ENCODE results near the gene SLC17A4. TPM values are rescaled to one million over a fixed set of nuclear protein-coding genes. Genes with fewer than 3 reads are reported as not detected.

The SLC17A4 gene
- total RNA-seq, 1 donor from 2014 or later: not detected

DNA sequence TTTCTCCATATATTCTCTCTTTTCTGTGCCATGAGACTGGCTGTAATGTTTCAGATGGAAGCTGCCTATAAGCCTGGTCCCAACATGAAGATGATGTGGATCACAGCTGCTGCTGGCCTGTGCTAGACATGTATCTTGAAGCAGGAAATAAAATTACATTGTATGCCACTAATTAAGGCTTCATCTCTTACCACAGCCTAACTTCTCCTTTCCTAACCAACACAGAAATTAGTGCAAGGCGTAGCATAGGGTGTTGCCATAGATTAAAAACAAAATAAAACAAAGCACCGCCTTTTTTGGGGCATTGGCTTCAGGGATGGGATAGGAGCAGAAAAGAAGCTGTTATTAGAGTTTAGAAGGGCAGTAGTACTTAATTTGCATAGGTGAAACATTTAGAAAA, 4.7 kb upstream of the SLC17A4 start:
- DNase-seq (ENCODE audit: low read depth, low spot score): no peak

GRCh38 chr6:25750906-25751305, 3.6 kb upstream of the SLC17A4 start:
- DNase-seq (ENCODE audit: low read depth, low spot score): no peak

DNA sequence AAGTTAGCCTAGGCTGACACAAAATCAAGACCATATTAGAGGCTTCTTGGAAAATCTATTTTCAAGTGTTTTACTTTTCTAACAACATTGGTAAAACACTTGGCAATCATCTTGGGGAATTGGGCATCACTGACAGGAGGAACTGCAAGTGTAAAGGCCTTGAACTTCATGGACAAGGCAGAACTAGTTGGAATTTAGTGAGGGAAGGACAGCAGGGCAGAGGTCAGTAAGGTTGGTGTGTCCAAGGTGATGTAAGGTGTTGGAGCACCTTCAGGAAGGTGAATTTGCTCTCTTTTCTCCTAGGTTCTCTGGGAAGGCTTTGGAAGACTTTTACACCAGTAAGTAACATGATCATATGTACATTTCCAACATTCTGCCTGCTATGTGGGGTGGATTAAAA, 1.5 kb upstream of the SLC17A4 start:
- DNase-seq (ENCODE audit: low read depth, low spot score): no peak

DNA sequence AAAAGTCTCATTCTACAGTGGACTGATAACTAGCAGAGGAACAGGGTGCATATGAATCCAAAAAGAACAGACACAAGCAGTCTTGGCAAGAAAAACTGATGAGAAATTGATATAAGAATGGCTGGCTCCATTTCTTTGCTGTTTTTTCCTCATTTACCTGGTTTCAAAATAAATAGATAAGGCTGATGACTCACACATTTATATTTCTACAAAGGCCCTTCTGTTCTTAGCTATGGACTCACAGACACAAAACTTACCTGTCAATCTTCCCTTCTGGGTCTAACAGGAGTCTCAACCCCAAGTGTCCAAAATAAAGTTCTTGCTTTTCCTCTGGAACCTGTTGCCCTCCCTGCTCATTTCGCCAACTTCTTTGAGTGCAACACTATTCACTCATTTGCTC, 941 bp downstream of the SLC17A4 start:
- DNase-seq (ENCODE audit: low read depth, low spot score): no peak

DNA sequence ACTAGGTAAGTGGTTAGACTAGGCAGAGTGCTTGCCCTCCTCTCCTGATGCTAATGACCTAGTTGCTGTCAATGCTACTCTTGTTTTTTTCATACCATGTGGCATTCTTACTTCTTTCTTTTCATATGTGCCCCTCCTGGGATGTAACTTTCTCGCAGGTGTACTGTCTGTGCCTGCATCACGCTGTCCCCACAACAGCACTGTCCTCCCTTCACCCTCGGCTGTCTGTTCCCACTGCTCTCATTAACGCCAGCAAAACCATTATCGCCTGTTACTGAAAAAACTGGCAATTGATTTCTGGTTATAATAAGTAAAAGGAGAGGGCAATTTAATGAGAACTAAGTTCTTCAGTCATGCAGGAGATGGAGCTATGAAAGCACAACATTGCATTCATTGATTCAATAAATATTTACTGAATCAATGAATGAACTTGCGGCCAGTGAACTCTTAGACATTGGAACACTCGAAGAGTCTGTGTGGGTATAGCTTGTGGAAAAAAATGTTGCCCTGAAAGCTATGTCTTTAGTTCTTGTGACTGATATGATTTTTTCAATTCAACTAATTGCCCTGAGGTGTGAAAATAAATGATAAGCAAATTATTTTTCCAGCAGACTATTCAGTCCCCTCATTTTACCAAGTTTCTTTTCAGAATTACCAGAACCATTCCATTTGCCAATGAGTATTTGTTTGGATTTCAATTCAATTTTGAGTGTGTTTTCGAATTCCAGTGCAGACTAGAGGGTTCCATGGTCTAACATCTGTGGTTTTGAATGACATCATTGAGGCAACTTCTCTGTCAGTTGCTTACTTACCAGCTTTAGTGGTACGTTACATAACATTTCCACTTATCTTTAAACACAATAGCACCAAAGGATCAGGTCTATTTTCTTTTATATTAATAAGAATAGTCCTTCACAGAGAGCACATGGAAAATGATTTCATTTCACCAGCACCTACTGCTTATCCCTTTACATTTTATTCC, 2.1 kb downstream of the SLC17A4 start:
- no peak for DNase-seq (ENCODE audit: low read depth, low spot score)

GRCh38 chr6:25757936-25758642, 3.5 kb downstream of the SLC17A4 start:
- DNase-seq (ENCODE audit: low read depth, low spot score): no peak

DNA sequence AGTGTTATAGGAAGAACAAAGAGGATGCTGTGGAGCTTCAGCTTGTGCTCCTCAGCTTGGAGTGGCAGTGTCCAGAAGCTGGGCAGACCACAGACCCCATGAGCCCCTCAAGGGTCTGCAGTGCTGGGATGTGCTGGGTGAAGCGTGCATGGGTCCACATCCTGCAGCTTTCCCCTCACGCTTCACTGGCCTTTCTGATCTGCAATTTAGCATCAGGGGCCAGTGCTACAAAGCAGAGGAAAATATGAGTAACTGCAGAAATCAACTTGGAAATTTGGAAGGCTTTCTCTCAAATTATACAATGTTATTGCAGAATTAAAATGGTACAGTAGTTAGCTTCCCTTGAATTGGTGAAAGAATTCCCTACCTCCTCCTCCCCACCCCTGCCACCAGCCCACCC, 10.1 kb downstream of the SLC17A4 start:
- DNase-seq (ENCODE audit: low read depth, low spot score): no peak

DNA sequence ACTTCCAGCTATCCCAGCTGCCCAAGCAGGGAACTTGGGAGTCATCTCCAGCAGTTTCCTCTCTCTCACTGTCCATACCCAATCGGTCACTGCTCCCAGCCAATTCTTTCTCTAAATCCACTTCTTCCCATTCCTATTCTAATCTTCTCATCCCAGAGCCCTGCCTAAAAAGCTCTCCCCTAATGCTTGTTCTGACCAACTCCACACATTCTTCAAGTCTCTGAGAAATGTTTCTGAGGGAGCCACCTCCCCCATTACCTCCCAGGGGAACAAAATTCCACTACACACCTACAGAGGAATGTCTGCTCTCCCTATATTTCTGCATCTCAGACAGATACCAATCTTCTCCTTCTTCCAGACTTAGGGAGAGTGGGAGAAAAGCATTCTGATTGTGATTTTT, 14.0 kb downstream of the SLC17A4 start:
- DNase-seq (ENCODE audit: low read depth, low spot score): no peak

GRCh38 chr6:25769983-25770382, 15.4 kb downstream of the SLC17A4 start:
- no peak for DNase-seq (ENCODE audit: low read depth, low spot score)

GRCh38 chr6:25774120-25774715, 19.7 kb downstream of the SLC17A4 start:
- no peak for DNase-seq (ENCODE audit: low read depth, low spot score)

GRCh38 chr6:25777031-25777430, 22.5 kb downstream of the SLC17A4 start:
- DNase-seq (ENCODE audit: low read depth, low spot score): no peak

GRCh38 chr6:25777856-25778649, 23.5 kb downstream of the SLC17A4 start:
- DNase-seq (ENCODE audit: low read depth, low spot score): no peak

DNA sequence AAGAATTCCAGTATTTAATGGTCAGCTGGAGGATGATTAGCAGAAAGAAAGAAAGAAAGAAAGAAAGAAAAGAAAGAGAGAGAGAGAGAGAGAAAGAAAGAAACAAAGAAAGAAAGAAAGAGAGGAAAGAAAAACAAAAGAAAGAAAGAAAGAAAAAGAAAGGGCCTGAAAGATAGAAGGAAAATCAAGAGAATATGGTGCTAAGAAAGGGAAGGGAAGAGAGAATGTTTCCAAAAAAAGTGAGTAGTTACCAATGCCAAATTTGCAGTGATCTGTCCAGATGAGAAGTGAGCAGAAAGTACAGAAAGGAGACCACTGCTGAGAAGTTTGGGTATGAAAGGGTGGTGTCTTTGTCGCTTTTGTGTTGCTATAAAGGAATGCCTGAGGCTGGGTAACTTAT, 26.6 kb downstream of the SLC17A4 start:
- no peak for DNase-seq (ENCODE audit: low read depth, low spot score)

GRCh38 chr6:25787428-25787827, 32.9 kb downstream of the SLC17A4 start:
- DNase-seq (ENCODE audit: low read depth, low spot score): no peak

GRCh38 chr6:25788305-25788922, 33.9 kb downstream of the SLC17A4 start:
- DNase-seq (ENCODE audit: low read depth, low spot score): peak; percentile 20

DNA sequence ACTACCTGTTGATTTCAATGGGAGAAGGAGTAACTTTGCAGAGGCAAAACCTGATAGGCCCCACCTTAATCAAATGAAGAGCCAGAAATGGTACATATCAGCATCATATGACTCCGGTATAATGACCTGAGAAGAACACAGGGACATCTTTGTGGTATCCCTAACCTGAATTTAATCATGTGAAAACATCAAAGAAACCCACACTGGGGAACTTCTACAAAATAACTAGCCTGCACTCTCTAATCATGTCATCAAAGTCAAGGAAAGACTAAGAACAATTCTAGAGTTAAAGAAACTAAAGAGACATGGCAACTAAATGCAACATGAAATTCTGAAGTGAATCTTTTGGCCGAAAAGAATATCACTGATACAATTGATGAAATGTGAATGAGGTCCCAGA, 34.9 kb downstream of the SLC17A4 start:
- DNase-seq (ENCODE audit: low read depth, low spot score): no peak

- no peak for DNase-seq (ENCODE audit: low read depth, low spot score)
Observed at GRCh38 chr6:25792016-25792415, 37.5 kb downstream of the SLC17A4 start.

DNA sequence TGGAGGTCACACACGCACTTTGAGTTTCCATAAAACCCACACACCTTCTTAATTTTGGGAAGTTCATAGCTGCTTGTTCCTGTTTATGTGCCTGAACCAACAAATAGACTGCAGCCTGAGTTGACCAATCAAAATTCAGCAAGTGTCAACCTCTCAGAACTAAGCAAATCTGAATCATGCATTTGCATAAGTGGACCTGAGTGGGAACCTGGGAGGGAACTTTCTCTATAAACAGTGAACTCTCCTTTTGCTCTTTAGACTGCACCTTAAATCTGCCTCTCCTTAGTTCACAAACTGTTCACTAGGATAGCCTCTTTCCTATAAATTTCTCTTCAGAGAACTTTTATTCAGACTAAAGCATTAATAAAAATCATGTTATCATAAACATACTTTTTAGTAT, 39.4 kb downstream of the SLC17A4 start:
- no peak for DNase-seq (ENCODE audit: low read depth, low spot score)

GRCh38 chr6:25794784-25795183, 40.2 kb downstream of the SLC17A4 start:
- DNase-seq (ENCODE audit: low read depth, low spot score): no peak

- no peak for DNase-seq (ENCODE audit: low read depth, low spot score)
Observed at GRCh38 chr6:25801436-25801835, 46.9 kb downstream of the SLC17A4 start.

DNA sequence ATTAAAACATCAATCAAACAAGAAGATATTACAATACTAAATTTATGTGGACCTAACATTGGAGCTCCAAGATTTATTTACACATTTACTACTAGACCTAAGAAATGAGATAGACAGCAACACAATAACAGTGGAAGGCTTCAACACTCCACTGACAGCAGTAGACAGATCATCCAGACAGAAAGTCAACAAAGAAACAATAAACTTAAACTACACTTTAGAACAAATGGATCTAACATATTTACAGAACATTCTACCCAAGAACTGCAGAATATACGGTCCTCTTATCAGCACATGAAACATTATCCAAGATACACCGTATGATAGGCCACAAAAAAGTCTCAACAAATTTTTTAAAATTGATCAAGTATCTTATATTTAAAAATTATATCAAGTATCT, 50.3 kb downstream of the SLC17A4 start:
- no peak for DNase-seq (ENCODE audit: low read depth, low spot score)
